H1 (cell line): Measurements from ENCODE around the gene PTPRH. TPM values are rescaled to one million over a fixed set of nuclear protein-coding genes. Genes with fewer than 3 reads are reported as not detected.

ENCODE experiments used
- CTCF ChIA-PET: fragments of 300-600 bp; sonication (Branson Sonifier 250); formaldehyde crosslinking; loops from one replicate; lab custom pipeline; 2021; ENCODE audit not compliant: partially characterized antibody; lab: Charles Lee
- POLR2A ChIA-PET: fragments of 300-600 bp; sonication (Branson Sonifier 250); formaldehyde crosslinking; loops from one replicate; lab custom pipeline; 2021; ENCODE audit warnings: inconsistent platforms; ENCODE audit not compliant: partially characterized antibody; lab: Charles Lee
- DNase-seq, 2 experiments: peaks; one replicate each; pipeline versions ENCODE4 v3.0.0 to v3.0.0-alpha.2; 2010 to 2022; ENCODE audit warnings: low spot score in 2 of 2, low read depth in 1 of 2, mixed read lengths in 1 of 2
- FAIRE-seq: peaks from 2 replicates; lab custom pipeline; 2011; peaks lifted over from hg19 to GRCh38; lab: Jason Lieb, UNC
- H2AFZ ChIP-seq: 2 replicates; pipeline ENCODE4 v1.8.1; 2012; ENCODE audit warnings: low read length, inconsistent platforms
- H2AK5ac ChIP-seq: 2 replicates; pipeline ENCODE4 v1.6.1; 2013; ENCODE audit warnings: low read depth, low read length
- H2BK120ac ChIP-seq: replicated peaks from 2 replicates; pipeline ENCODE3; 2013; ENCODE audit warnings: low read depth, low read length, inconsistent platforms
- H2BK12ac ChIP-seq: 2 replicates; pipeline ENCODE4 v1.6.1; 2013; ENCODE audit warnings: low read depth, low read length
- H2BK15ac ChIP-seq: 2 replicates; pipeline ENCODE4 v1.6.1; 2013; ENCODE audit warnings: low read length
- H2BK20ac ChIP-seq: 2 replicates; pipeline ENCODE4 v1.6.1; 2013; ENCODE audit warnings: low read length
- H2BK5ac ChIP-seq: 2 replicates; pipeline ENCODE4 v1.6.1; 2013; ENCODE audit warnings: low read depth, low read length
- H3K14ac ChIP-seq: 2 replicates; pipeline ENCODE4 v1.6.1; 2013; ENCODE audit warnings: inconsistent platforms; ENCODE audit not compliant: insufficient read length
- H3K18ac ChIP-seq: 2 replicates; pipeline ENCODE4 v1.6.1; 2013; ENCODE audit warnings: low read length; ENCODE audit errors: extremely low read depth
- H3K23ac ChIP-seq: 2 replicates; pipeline ENCODE4 v1.6.1; 2013; ENCODE audit warnings: inconsistent platforms; ENCODE audit not compliant: insufficient read length
- H3K23me2 ChIP-seq: 2 replicates; pipeline ENCODE4 v1.6.1; 2013; ENCODE audit warnings: low read depth, low read length
- H3K27ac ChIP-seq: 2 replicates; pipeline ENCODE4 v1.6.1; 2011; ENCODE audit warnings: low read depth, low read length, inconsistent platforms
- H3K27me3 ChIP-seq, 4 experiments: replicated peaks in 1 of 4; 1 replicate in 1 of 4; 2 replicates in 3 of 4; pipeline versions ENCODE4 v1.6.1 to v1.8.1; 2011 to 2013; ENCODE audit warnings: low read length in 3 of 4, mild to moderate bottlenecking in 3 of 4, inconsistent platforms in 2 of 4, mixed read lengths in 2 of 4, moderate library complexity in 1 of 4; ENCODE audit not compliant: control insufficient read depth in 3 of 4, insufficient read depth in 3 of 4; ENCODE audit errors: extremely low read depth in 1 of 4
- H3K36me3 ChIP-seq, 4 experiments: 2 replicates each; pipeline versions ENCODE4 v1.6.1 to v1.8.1; 2011 to 2013; ENCODE audit warnings: mild to moderate bottlenecking in 4 of 4, low read length in 3 of 4, moderate library complexity in 2 of 4, control low read depth in 1 of 4, inconsistent platforms in 1 of 4; ENCODE audit not compliant: insufficient read depth in 4 of 4, control insufficient read depth in 2 of 4
- H3K4ac ChIP-seq: replicated peaks from 2 replicates; pipeline ENCODE3; 2013; ENCODE audit warnings: low read length, low read depth, mixed read lengths, inconsistent platforms; ENCODE audit not compliant: insufficient read length
- H3K4me1 ChIP-seq, 4 experiments: replicated peaks in 1 of 4; 1 replicate in 1 of 4; 2 replicates in 3 of 4; pipeline versions ENCODE4 v1.6.1 to v1.8.1; 2011 to 2013; ENCODE audit warnings: low read length in 3 of 4, inconsistent platforms in 2 of 4, mixed read lengths in 1 of 4; ENCODE audit not compliant: insufficient read depth in 4 of 4, control insufficient read depth in 3 of 4
- H3K4me2 ChIP-seq, 2 experiments: 2 replicates each; pipeline versions ENCODE4 v1.6.1 to v1.8.1; 2011 to 2013; ENCODE audit warnings: low read depth in 2 of 2, low read length in 2 of 2, control low read depth in 1 of 2, inconsistent platforms in 1 of 2, mild to moderate bottlenecking in 1 of 2; ENCODE audit not compliant: insufficient read depth in 1 of 2
- H3K4me3 ChIP-seq, 4 experiments: fragments of 200-600, 300-600 bp in 1 of 4; sonication (generic), shearing (Covaris generic), sonication (Bioruptor Twin) in 1 of 4; 2 replicates each; pipeline versions ENCODE4 v1.5.1 to v1.8.1; 2011 to 2016; ENCODE audit warnings: low read length in 4 of 4, low read depth in 3 of 4, control low read depth in 2 of 4, inconsistent platforms in 2 of 4, mild to moderate bottlenecking in 2 of 4, mixed read lengths in 1 of 4, moderate library complexity in 1 of 4; ENCODE audit not compliant: insufficient read depth in 2 of 4; ENCODE audit errors: extremely low read depth in 1 of 4
- H3K56ac ChIP-seq: replicated peaks from 2 replicates; pipeline ENCODE3; 2013; ENCODE audit warnings: low read depth, mild to moderate bottlenecking, mixed read lengths, low read length, inconsistent platforms; ENCODE audit not compliant: insufficient read length
- H3K79me1 ChIP-seq: 2 replicates; pipeline ENCODE4 v1.6.1; 2013; ENCODE audit warnings: low read depth, low read length, control low read depth
- H3K79me2 ChIP-seq, 2 experiments: 2 replicates each; pipeline versions ENCODE4 v1.6.1 to v1.8.1; 2012 to 2013; ENCODE audit warnings: low read length in 2 of 2, mild to moderate bottlenecking in 2 of 2, inconsistent platforms in 1 of 2; ENCODE audit not compliant: insufficient read depth in 2 of 2, control insufficient read depth in 1 of 2
- H3K9ac ChIP-seq, 4 experiments: replicated peaks in 1 of 4; 1 replicate in 1 of 4; 2 replicates in 3 of 4; pipeline versions ENCODE4 v1.6.1 to v1.8.1; 2011 to 2013; ENCODE audit warnings: low read depth in 3 of 4, low read length in 3 of 4, control low read depth in 2 of 4, mild to moderate bottlenecking in 2 of 4, moderate library complexity in 2 of 4, inconsistent platforms in 1 of 4; ENCODE audit errors: extremely low read depth in 1 of 4
- H3K9me3 ChIP-seq, 2 experiments: 2 replicates each; pipeline versions ENCODE4 v1.6.1 to v1.8.1; 2012 to 2013; ENCODE audit warnings: mild to moderate bottlenecking in 2 of 2, moderate library complexity in 2 of 2, control low read depth in 1 of 2, inconsistent platforms in 1 of 2, low read depth in 1 of 2, low read length in 1 of 2, mixed read lengths in 1 of 2; ENCODE audit not compliant: insufficient read depth in 2 of 2
- H4K20me1 ChIP-seq, 2 experiments: replicated peaks in 1 of 2; 2 replicates each; pipeline versions ENCODE3 to v1.8.1; 2011 to 2013; ENCODE audit warnings: inconsistent platforms in 2 of 2, low read length in 2 of 2, mild to moderate bottlenecking in 1 of 2; ENCODE audit not compliant: insufficient read depth in 2 of 2, control insufficient read depth in 1 of 2
- H4K5ac ChIP-seq: 2 replicates; pipeline ENCODE4 v1.6.1; 2013; ENCODE audit warnings: low read length, low read depth, mixed read lengths, inconsistent platforms; ENCODE audit not compliant: insufficient read length
- H4K8ac ChIP-seq: 2 replicates; pipeline ENCODE4 v1.8.0; 2013; ENCODE audit warnings: mild to moderate bottlenecking, moderate library complexity, low read length, inconsistent platforms; ENCODE audit not compliant: insufficient read depth; ENCODE audit errors: extremely low read depth
- H4K91ac ChIP-seq: replicated peaks from 2 replicates; pipeline ENCODE3; 2013; ENCODE audit warnings: low read length, mixed read lengths, inconsistent platforms; ENCODE audit not compliant: insufficient read length
- BRCA1 ChIP-seq: IDR thresholded peaks from 2 replicates; pipeline ENCODE4 v1.6.1; 2012; ENCODE audit warnings: low read depth, low read length, improper control_type of control experiment
- EP300 ChIP-seq, 2 experiments: IDR thresholded peaks; 1 replicate in 1 of 2; 2 replicates in 1 of 2; pipeline ENCODE4 v1.6.1; 2011 to 2012; ENCODE audit warnings: low read depth in 2 of 2, low read length in 2 of 2, mild to moderate bottlenecking in 2 of 2, borderline replicate concordance in 1 of 2, inconsistent platforms in 1 of 2, moderate library complexity in 1 of 2
- EZH2 ChIP-seq: fragments of 200-600 bp; sonication (generic); IDR thresholded peaks from 2 replicates; pipeline ENCODE4 v1.7.1; 2012; ENCODE audit warnings: low read depth, mild to moderate bottlenecking, moderate library complexity, low read length, inconsistent platforms; ENCODE audit not compliant: severe bottlenecking
- GTF2F1 ChIP-seq: IDR thresholded peaks from 2 replicates; pipeline ENCODE4 v1.6.1; 2012; ENCODE audit warnings: low read depth, low read length, improper control_type of control experiment, borderline replicate concordance
- JUN ChIP-seq: IDR thresholded peaks from 2 replicates; pipeline ENCODE4 v1.6.1; 2011; ENCODE audit warnings: low read depth, mild to moderate bottlenecking, improper control_type of control experiment, low read length
- KDM5A ChIP-seq: fragments of 200-600 bp; IDR thresholded peaks from 2 replicates; pipeline ENCODE4 v1.7.1; 2012; ENCODE audit warnings: mild to moderate bottlenecking, low read length, inconsistent platforms, mixed read lengths
- MAFK ChIP-seq: IDR thresholded peaks from 2 replicates; pipeline ENCODE4 v1.6.1; 2012; ENCODE audit warnings: low read depth, mild to moderate bottlenecking, improper control_type of control experiment, low read length
- POLR2AphosphoS5 ChIP-seq: IDR thresholded peaks from 2 replicates; pipeline ENCODE4 v1.6.1; 2011; ENCODE audit warnings: low read depth, low read length
- RNF2 ChIP-seq: fragments of 200-900, 300-1000 bp; sonication (generic); IDR thresholded peaks from 2 replicates; pipeline ENCODE4 v1.7.1; 2016; ENCODE audit warnings: borderline replicate concordance, low read depth, mild to moderate bottlenecking, antibody characterized with exemption, low read length; ENCODE audit not compliant: poor library complexity, severe bottlenecking; ENCODE audit errors: missing control alignments
- SP1 ChIP-seq: IDR thresholded peaks from 2 replicates; pipeline ENCODE4 v1.6.1; 2011; ENCODE audit warnings: low read depth, low read length
- SRF ChIP-seq: IDR thresholded peaks from 2 replicates; pipeline ENCODE4 v1.6.1; 2011; ENCODE audit warnings: mild to moderate bottlenecking, low read depth, low read length, moderate library complexity
- TAF1 ChIP-seq: IDR thresholded peaks from 2 replicates; pipeline ENCODE4 v1.6.1; 2011; ENCODE audit warnings: mild to moderate bottlenecking, low read depth, low read length
- TBP ChIP-seq: IDR thresholded peaks from 2 replicates; pipeline ENCODE4 v1.6.1; 2011; ENCODE audit warnings: low read depth, low read length, improper control_type of control experiment
- YY1 ChIP-seq: IDR thresholded peaks from 2 replicates; pipeline ENCODE4 v1.6.1; 2011; ENCODE audit warnings: low read depth, mild to moderate bottlenecking, low read length
- WGBS, 2 experiments: shearing (Covaris generic) in 1 of 2; methylation state at CpG; one replicate each; pipeline versions ENCODE4 v1.1.6 to v1.1.7; 2013 to 2015; ENCODE audit warnings: low lambda C conversion rate in 2 of 2, mixed read lengths in 2 of 2, inconsistent platforms in 1 of 2, low coverage in 1 of 2, missing lambda C conversion rate in 1 of 2; ENCODE audit not compliant: insufficient replicate concordance in 2 of 2, insufficient coverage in 1 of 2, insufficient read length in 1 of 2; ENCODE audit errors: extremely low coverage in 1 of 2, missing lambda C conversion rate in 1 of 2; 5-methylcytosine and 5-hydroxymethylcytosine counted together
- polyA plus RNA-seq, 7 experiments: library from polyadenylated mRNA; depleted of rRNA in 3 of 7; stranded (reverse) in 5 of 7; unstranded in 2 of 7; fragments of >200 nt in 5 of 7; fragments of 200-250 nt in 2 of 7; gene quantifications; 1 replicate in 5 of 7; 2 replicates in 1 of 7; 4 replicates in 1 of 7; pipeline versions ENCODE4 v1.2.1 to v1.2.3, GENCODE V29; 2011 to 2013; ENCODE audit warnings: missing spikeins in 2 of 7, mixed read lengths in 2 of 7
- total RNA-seq: library from RNA; stranded (reverse); fragmentation: NEBNext Ultra II Directional; extraction: Animal tissue kit (Norgen Biotek cat#: 25700); gene quantifications from 2 replicates; pipeline ENCODE4 v1.2.1, GENCODE V29; 2021

The PTPRH gene
- total and polyA plus RNA-seq, 2 of the 8 experiments (the other 6 are each of a cell fraction or from before 2014, with no cell fraction given): 0.30 to 0.39 TPM

DNA sequence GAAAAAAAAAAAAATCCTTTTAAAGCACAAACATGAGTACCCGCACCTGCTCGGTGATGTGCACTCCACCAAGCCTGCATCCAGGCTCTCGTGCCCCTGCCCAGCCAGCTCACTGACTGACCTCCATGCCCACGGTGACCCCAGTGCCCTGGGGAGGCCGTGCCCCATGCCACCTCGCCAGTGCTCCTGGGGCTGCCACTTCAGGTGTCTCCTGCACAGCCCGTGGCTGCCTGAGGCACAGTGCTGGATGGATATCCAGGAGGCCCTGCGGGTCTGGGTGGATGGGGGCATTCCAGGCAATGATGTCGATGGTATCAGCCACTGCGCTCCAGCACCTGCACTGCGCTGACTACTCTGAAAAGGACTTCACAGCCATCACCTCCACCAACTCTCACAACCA lies 40.5 kb upstream of the PTPRH start:
- H2AFZ ChIP-seq: no peak overlapping the region
- H3K27me3 ChIP-seq: no peaks in the 10 kb centered on the region
- peaks cover 8 to 73% of the 10 kb centered on the region in 2 experiments; a peak in 3 of 4 replicates for H3K79me2 ChIP-seq
- no peak overlapping the region for H3K23ac ChIP-seq
- H2AK5ac ChIP-seq: no peak overlapping the region
- H3K56ac ChIP-seq: no peak overlapping the region
- no peak overlapping the region for H3K4ac ChIP-seq
- ChIA-PET POLR2A (no interaction called here), CTCF (interaction anchor here (0.7 to 1.2 kb wide), 2 partner anchors 9 to 10 kb away, joined by 3 to 4 read pairs; no protein-coding TSS in a partner anchor)
- H2BK120ac ChIP-seq: no peak overlapping the region
- WGBS, 2 experiments: 86% methylated on average over 11 of the region's 11 CpGs; no CpG with 5 or more reads in 1 of the 2 experiments
- no peak overlapping the region for H4K91ac ChIP-seq
- no peak for FAIRE-seq
- H3K4me1 ChIP-seq: peaks cover 3 to 11% (median 5%) of the 10 kb centered on the region in 4 experiments; a peak in 6 of 7 replicates
- no peak overlapping the region for H3K4me2 ChIP-seq
- DNase-seq: no peak
- no peaks in the 10 kb centered on the region for H3K23me2 ChIP-seq
- no peaks in the 10 kb centered on the region for H3K9me3 ChIP-seq
- no peak overlapping the region for H2BK12ac ChIP-seq
- H4K5ac ChIP-seq: no peak overlapping the region
- H3K36me3 ChIP-seq: peaks cover 3 to 12% (median 7%) of the 10 kb centered on the region in 4 experiments; a peak in 5 of 8 replicates
- no peak overlapping the region; the same call in 1 of the 2 replicates for H4K8ac ChIP-seq
- H2BK5ac ChIP-seq: no peak overlapping the region
- no peak overlapping the region for H3K27ac ChIP-seq
- H2BK15ac ChIP-seq: no peak overlapping the region
- H3K9ac ChIP-seq: no peak overlapping the region
- no peak overlapping the region for H3K18ac ChIP-seq
- no peak overlapping the region for H3K4me3 ChIP-seq
- no peak overlapping the region for H3K14ac ChIP-seq
- peaks cover 28 to 53% of the 10 kb centered on the region in 2 experiments for H4K20me1 ChIP-seq
- no peak overlapping the region for H2BK20ac ChIP-seq
- H3K79me1 ChIP-seq: peaks cover 27% of the 10 kb centered on the region
- TF ChIP-seq BRCA1: no peak
- no peak for TF ChIP-seq SP1
- TF ChIP-seq TAF1: no peak
- TF ChIP-seq TBP: no peak
- no peak for TF ChIP-seq SRF
- TF ChIP-seq EZH2: no peak
- no peak for TF ChIP-seq YY1
- no peak for TF ChIP-seq JUN
- no peak for TF ChIP-seq POLR2AphosphoS5
- TF ChIP-seq GTF2F1: no peak
- TF ChIP-seq RNF2: no peak
- TF ChIP-seq EP300 (IDR thresholded peaks at IDR 0.05; ENCODE audit: borderline replicate concordance in 1 of 2, low read depth in 2 of 2, low read length in 2 of 2): no peak
- TF ChIP-seq MAFK: no peak
- TF ChIP-seq KDM5A: no peak
